Suprapubic skin (tissue), 3 donors: Measurements from ENCODE around the gene MAIP1.

ENCODE experiments used
- EP300 ChIP-seq: sonication (generic); formaldehyde crosslinking; IDR thresholded peaks from one replicate; pipeline ENCODE4 v1.6.1; 2017; ENCODE audit warnings: antibody characterized with exemption
- POLR2A ChIP-seq, 2 donors: fragments of 450-650 bp; IDR thresholded peaks; one replicate each; pipeline ENCODE4 v1.6.1; 2017; ENCODE audit warnings: antibody characterized with exemption in 2 of 2, mild to moderate bottlenecking in 2 of 2, moderate library complexity in 2 of 2
- TF ChIP-seq, protein P1 (sequence below), 2 donors: fragments of 200-600 bp in 1 of 2; fragments of 450-650 bp in 1 of 2; sonication (generic) in 1 of 2; IDR thresholded peaks; one replicate each; pipeline ENCODE4 v1.5.1; 2016 to 2019; ENCODE audit warnings: antibody characterized with exemption in 2 of 2, mild to moderate bottlenecking in 1 of 2, moderate library complexity in 1 of 2

DNA sequence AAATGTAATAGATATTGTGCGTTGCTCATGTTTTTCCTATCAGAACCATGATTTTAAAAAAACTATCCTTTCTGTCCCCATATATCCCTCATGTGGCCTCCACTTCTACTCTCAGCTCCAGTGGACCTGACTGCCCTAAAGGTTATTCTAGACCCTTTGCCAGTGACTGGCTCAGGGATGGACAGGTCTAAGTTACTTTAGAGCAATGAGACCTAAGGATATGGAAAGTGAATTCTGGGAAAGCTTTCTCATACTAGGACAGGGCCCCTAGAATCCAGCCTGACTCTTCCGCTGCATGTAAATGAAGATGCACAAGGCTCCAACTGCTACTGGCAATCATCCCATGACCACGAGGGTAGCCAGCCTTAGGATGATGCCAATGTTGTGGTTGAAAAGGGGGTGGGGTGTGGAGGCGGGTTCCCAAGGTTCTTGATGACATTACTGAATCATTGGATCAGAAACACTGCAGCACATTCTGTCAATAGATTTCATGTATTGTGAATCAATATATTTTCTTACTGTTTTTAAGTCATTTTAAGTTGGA is 23.0 kb upstream of the MAIP1 start:
- TF ChIP-seq, protein P1, sequence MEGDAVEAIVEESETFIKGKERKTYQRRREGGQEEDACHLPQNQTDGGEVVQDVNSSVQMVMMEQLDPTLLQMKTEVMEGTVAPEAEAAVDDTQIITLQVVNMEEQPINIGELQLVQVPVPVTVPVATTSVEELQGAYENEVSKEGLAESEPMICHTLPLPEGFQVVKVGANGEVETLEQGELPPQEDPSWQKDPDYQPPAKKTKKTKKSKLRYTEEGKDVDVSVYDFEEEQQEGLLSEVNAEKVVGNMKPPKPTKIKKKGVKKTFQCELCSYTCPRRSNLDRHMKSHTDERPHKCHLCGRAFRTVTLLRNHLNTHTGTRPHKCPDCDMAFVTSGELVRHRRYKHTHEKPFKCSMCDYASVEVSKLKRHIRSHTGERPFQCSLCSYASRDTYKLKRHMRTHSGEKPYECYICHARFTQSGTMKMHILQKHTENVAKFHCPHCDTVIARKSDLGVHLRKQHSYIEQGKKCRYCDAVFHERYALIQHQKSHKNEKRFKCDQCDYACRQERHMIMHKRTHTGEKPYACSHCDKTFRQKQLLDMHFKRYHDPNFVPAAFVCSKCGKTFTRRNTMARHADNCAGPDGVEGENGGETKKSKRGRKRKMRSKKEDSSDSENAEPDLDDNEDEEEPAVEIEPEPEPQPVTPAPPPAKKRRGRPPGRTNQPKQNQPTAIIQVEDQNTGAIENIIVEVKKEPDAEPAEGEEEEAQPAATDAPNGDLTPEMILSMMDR (IDR thresholded peaks at IDR 0.05) = no peak
- TF ChIP-seq POLR2A (IDR thresholded peaks at IDR 0.05) (no peak), EP300 (no peak)
